ENCODE measurements around the gene B4GALT3. TPM values are rescaled to one million over a fixed set of nuclear protein-coding genes. Genes with fewer than 3 reads are reported as not detected.
A peak's percentile ranks its signal among the peaks of the same experiment; 100 is the strongest.

B4GALT3 gene
- total RNA-seq, 1 donor from 2014 or later, result 41.7 TPM

- Mint-ChIP-seq H3K27me3 (no peaks in the 10 kb centered on the region), H3K27ac (no peak overlapping the region), H3K36me3 (ENCODE audit: low read depth) (peaks cover 56% of the 10 kb centered on the region), H3K9me3 (no peaks in the 10 kb centered on the region), H3K4me3 (peak overlapping the region; percentile 93), H3K4me1 (peaks cover 55% of the 10 kb centered on the region)
- POLR2A ChIA-PET, result interaction anchor here (0.7 to 3.2 kb wide), 7 partner anchors 8 to 90 kb away, joined by 3 to 13 read pairs (median 4); partner anchors contain the start of genes B4GALT3, DEDD, NDUFS2 and NIT1
- intact Hi-C loops (cut with micrococcal nuclease), result loop anchor here (2.0 kb wide), 1 partner anchor 39 kb away; the partner anchor contains the start of genes NIT1 and PFDN2
- TF ChIP-seq CTCF (IDR thresholded peaks at IDR 0.05), result no peak
- CTCF ChIA-PET, result interaction anchor here (1.0 to 1.1 kb wide), 3 partner anchors 8 to 160 kb away, joined by 3 to 5 read pairs (median 3); partner anchors contain the start of gene PPOX
- no peak for DNase-seq
- no peak for ATAC-seq (ENCODE audit: low read depth)
Measured at GRCh38 chr1:161157867-161158266, 19.4 kb downstream of the B4GALT3 start.

GRCh38 chr1:161153682-161154337 lies 23.5 kb downstream of the B4GALT3 start, which contains the start of gene UFC1:
Gene UFC1, plus strand, starts transcription at chr1:161153978. Its CDS starts 20 bp downstream, at chr1:161153998.
- Mint-ChIP-seq H3K27ac (peak within 1 kb of the TSS; percentile 100), H3K27me3 (no peaks in the 10 kb centered on the region), H3K9me3 (no peaks in the 10 kb centered on the region), H3K4me1 (peaks cover 21% of the 10 kb centered on the region), H3K4me3 (peak within 1 kb of the TSS; percentile 99), H3K36me3 (ENCODE audit: low read depth) (peaks cover 29% of the 10 kb centered on the region)
- ChIA-PET POLR2A (interaction anchor here (0.6 to 3.3 kb wide), 20 partner anchors 9 to 710 kb away, joined by 4 to 34 read pairs (median 6); partner anchors contain the start of genes ARHGAP30, B4GALT3, DEDD and F11R), CTCF (interaction anchor here (1.0 to 3.2 kb wide), 3 partner anchors 12 to 164 kb away, joined by 6 to 12 read pairs (median 7); partner anchors contain the start of gene PPOX)
- intact Hi-C loops (cut with micrococcal nuclease), result loop anchor here (1.0 kb wide), 4 partner anchors 12 to 85 kb away; partner anchors contain the start of genes ARHGAP30, DEDD and PPOX
- DNase-seq (peak; percentile 66), ATAC-seq (ENCODE audit: low read depth) (peak; percentile 94)
- no peak for TF ChIP-seq CTCF (IDR thresholded peaks at IDR 0.05)

- TF ChIP-seq CTCF (IDR thresholded peaks at IDR 0.05), result no peak
- CTCF ChIA-PET, result interaction anchor here (1.0 to 3.2 kb wide), 3 partner anchors 12 to 163 kb away, joined by 6 to 12 read pairs (median 7); partner anchors contain the start of gene PPOX
- H3K36me3 Mint-ChIP-seq (ENCODE audit: low read depth), result peaks cover 22% of the 10 kb centered on the region
- peaks cover 19% of the 10 kb centered on the region for H3K4me1 Mint-ChIP-seq
- H3K27me3 Mint-ChIP-seq, result no peaks in the 10 kb centered on the region
- H3K9me3 Mint-ChIP-seq, result no peaks in the 10 kb centered on the region
- peak; percentile 6 for ATAC-seq (ENCODE audit: low read depth)
- POLR2A ChIA-PET, result interaction anchor here (0.7 to 3.3 kb wide), 20 partner anchors 9 to 555 kb away, joined by 3 to 34 read pairs (median 6); partner anchors contain the start of genes ARHGAP30, B4GALT3, DEDD and F11R
- intact Hi-C loops (cut with micrococcal nuclease), result loop anchor here (1.0 kb wide), 4 partner anchors 13 to 84 kb away; partner anchors contain the start of genes ARHGAP30, DEDD and PPOX
- peak overlapping the region; percentile 100 for H3K27ac Mint-ChIP-seq
- H3K4me3 Mint-ChIP-seq, result peak overlapping the region; percentile 99
- no peak for DNase-seq
Measured at GRCh38 chr1:161153176-161153575, 24.1 kb downstream of the B4GALT3 start.

- no peak for DNase-seq
- H3K36me3 Mint-ChIP-seq (ENCODE audit: low read depth), result no peaks in the 10 kb centered on the region
- no peak overlapping the region for H3K4me3 Mint-ChIP-seq
- no peaks in the 10 kb centered on the region for H3K9me3 Mint-ChIP-seq
- no peak overlapping the region for H3K27ac Mint-ChIP-seq
- H3K27me3 Mint-ChIP-seq, result no peaks in the 10 kb centered on the region
- ATAC-seq (ENCODE audit: low read depth), result no peak
- intact Hi-C loops (cut with micrococcal nuclease), result no loop called here
- H3K4me1 Mint-ChIP-seq, result no peaks in the 10 kb centered on the region
- ChIA-PET CTCF (interaction anchor here (0.9 kb wide), 1 partner anchor 76 kb away, joined by 3 read pairs; the partner anchor contains the start of gene ARHGAP30), POLR2A (interaction anchor here (0.8 kb wide), 1 partner anchor 9 kb away, joined by 3 read pairs; no protein-coding TSS in a partner anchor)
- no peak for TF ChIP-seq CTCF (IDR thresholded peaks at IDR 0.05)
Measured at GRCh38 chr1:161145832-161146231, 31.5 kb downstream of the B4GALT3 start.
